Testis (tissue), 2 donors: ENCODE measurements around the gene ZNF547.

Experiments
- POLR2A ChIP-seq: fragments of 450-650 bp; IDR thresholded peaks from one replicate; pipeline ENCODE4 v1.6.1; 2017; ENCODE audit warnings: antibody characterized with exemption, mild to moderate bottlenecking, moderate library complexity
- TF ChIP-seq, protein P1 (sequence below), 3 experiments: fragments of 450-650 bp in 2 of 3; fragments of 200-600 bp in 1 of 3; sonication (generic) in 1 of 3; IDR thresholded peaks; one replicate each; pipeline ENCODE4 v1.5.1; 2016 to 2019; ENCODE audit warnings: antibody characterized with exemption in 3 of 3, mild to moderate bottlenecking in 2 of 3, moderate library complexity in 1 of 3

DNA sequence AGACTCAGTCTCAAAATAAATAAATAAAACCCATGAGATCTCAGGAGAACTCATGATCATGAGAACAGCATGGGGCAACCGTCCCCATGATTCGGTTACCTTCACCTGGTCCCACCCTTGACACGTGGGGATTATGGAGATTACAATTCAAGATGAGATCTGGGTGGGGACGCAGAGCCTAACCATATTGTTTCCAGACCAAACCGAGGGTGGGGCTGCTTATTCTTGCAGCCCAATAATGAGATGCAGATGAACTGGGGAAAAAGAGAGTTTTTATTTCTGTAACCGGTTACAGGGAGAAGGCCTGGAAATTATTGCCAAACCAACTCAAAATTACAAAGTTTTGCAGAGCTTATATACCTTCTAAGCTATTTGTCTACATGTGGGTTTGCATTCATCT lies 12.8 kb downstream of the ZNF547 start:
- TF ChIP-seq, protein P1, sequence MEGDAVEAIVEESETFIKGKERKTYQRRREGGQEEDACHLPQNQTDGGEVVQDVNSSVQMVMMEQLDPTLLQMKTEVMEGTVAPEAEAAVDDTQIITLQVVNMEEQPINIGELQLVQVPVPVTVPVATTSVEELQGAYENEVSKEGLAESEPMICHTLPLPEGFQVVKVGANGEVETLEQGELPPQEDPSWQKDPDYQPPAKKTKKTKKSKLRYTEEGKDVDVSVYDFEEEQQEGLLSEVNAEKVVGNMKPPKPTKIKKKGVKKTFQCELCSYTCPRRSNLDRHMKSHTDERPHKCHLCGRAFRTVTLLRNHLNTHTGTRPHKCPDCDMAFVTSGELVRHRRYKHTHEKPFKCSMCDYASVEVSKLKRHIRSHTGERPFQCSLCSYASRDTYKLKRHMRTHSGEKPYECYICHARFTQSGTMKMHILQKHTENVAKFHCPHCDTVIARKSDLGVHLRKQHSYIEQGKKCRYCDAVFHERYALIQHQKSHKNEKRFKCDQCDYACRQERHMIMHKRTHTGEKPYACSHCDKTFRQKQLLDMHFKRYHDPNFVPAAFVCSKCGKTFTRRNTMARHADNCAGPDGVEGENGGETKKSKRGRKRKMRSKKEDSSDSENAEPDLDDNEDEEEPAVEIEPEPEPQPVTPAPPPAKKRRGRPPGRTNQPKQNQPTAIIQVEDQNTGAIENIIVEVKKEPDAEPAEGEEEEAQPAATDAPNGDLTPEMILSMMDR (IDR thresholded peaks at IDR 0.05), result no peak
- TF ChIP-seq POLR2A, result no peak
